ENCODE results near the gene IL6ST. TPM values are rescaled to one million over a fixed set of nuclear protein-coding genes. Genes with fewer than 3 reads are reported as not detected.

Gene IL6ST
- total and polyA plus RNA-seq, 10 of the 15 experiments (the other 5 are each of a cell fraction or from before 2014, with no cell fraction given): 1.5 to 139 (median 13.0) TPM

DNA sequence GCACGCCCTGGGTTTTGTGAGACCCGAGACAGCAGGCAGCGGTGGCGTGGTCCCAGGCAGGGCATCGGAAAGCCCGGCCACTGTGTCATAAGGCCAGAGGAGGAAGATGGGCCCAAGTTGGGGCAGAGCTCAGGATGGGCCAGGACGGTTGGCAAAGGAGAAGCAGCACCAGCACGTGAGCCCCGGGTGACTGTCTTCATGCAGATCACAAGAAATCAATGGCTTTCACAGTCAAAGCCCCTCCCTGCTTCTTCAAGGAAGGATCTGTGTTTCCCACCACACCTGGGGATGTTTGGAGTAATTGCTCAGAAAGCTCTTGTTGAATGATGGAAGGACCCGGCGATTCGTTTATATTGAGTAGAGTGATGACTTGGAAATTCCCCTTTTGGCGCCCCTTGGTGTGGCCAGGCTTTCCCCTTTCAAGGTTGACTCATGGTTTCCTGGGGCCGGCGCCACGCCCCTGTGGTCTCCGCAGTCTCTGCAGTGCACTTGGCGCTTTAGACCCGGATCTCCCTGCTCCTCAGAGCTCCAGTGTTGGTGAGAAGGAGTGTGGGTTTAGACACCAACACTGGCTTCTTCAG is 91.6 kb downstream of the IL6ST start (continued):
- TF ChIP-seq, protein P1, sequence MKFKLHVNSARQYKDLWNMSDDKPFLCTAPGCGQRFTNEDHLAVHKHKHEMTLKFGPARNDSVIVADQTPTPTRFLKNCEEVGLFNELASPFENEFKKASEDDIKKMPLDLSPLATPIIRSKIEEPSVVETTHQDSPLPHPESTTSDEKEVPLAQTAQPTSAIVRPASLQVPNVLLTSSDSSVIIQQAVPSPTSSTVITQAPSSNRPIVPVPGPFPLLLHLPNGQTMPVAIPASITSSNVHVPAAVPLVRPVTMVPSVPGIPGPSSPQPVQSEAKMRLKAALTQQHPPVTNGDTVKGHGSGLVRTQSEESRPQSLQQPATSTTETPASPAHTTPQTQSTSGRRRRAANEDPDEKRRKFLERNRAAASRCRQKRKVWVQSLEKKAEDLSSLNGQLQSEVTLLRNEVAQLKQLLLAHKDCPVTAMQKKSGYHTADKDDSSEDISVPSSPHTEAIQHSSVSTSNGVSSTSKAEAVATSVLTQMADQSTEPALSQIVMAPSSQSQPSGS (IDR thresholded peaks at IDR 0.05; ENCODE audit: low read length): peak; percentile 62; the same call in 1 of the 2 replicates
- no peak for TF ChIP-seq BMI1 (IDR thresholded peaks at IDR 0.05; ENCODE audit: borderline replicate concordance)
- TF ChIP-seq HDAC6 (IDR thresholded peaks at IDR 0.05; ENCODE audit: unreplicated experiment): no peak

DNA sequence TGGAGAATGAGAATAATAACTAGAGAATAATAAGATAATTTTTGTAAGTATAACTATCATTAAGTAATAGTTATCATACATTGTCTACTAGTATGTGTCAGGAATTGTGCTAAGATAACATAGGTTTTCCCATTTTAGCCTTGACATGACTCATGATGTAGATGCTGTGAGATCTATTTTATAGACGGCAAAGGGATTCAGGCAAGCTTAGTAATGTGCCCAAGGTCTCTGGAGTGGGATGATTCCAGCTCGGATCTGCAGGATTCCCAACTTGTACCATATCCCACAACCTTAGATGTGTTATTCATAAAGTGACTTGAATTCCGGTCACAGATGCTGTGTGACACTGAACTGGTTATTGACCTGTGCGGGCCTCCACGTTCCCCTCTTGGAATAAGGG is 92.1 kb downstream of the IL6ST start:
- intact Hi-C loops (cut with micrococcal nuclease; ENCODE audit: unreplicated experiment) (loop anchor here (5.0 to 10.0 kb wide), 4 partner anchors 130 to 728 kb away; partner anchors contain the start of genes CDC20B and PLPP1), in situ Hi-C loops (cut with MboI) (no loop called here)
- no peaks in the 10 kb centered on the region for H4K20me1 ChIP-seq (ENCODE audit: control insufficient read depth, insufficient read depth)
- peaks cover 16% of the 10 kb centered on the region for H3K4me1 ChIP-seq (ENCODE audit: control insufficient read depth, insufficient read depth, low read length)
- ChIA-PET SMC1A (ENCODE audit: uncharacterized antibody, unreplicated experiment) (interaction anchor here (1.1 to 3.0 kb wide), 4 partner anchors 8 to 34 kb away, joined by 4 to 33 read pairs (median 8); no protein-coding TSS in a partner anchor), RAD21 (ENCODE audit: unreplicated experiment) (interaction anchor here (0.9 to 3.8 kb wide), 10 partner anchors 8 to 192 kb away, joined by 3 to 24 read pairs (median 4); no protein-coding TSS in a partner anchor), POLR2A (interaction anchor here (1.2 kb wide), 1 partner anchor 9 kb away, joined by 4 read pairs; no protein-coding TSS in a partner anchor), CTCF (interaction anchor here (1.7 kb wide), 2 partner anchors 11 to 47 kb away, joined by 4 to 7 read pairs; no protein-coding TSS in a partner anchor)
- ATAC-seq (no peak), FAIRE-seq (peak; percentile 38), DNase-seq (ENCODE audit: low read depth, low spot score) (no peak)
- WGBS (ENCODE audit: insufficient coverage, insufficient replicate concordance, low lambda C conversion rate, missing lambda C conversion rate): 95% methylated on average over 5 of the region's 5 CpGs
- H3K4me3 ChIP-seq: no peak overlapping the region
- no peaks in the 10 kb centered on the region for H3K9me3 ChIP-seq (replicated peaks; ENCODE audit: control insufficient read depth, insufficient read depth, low read length)
- no TSS peak for BruUV-seq (replicated peaks)
- H3K36me3 ChIP-seq (ENCODE audit: control insufficient read depth in 2 of 2, insufficient read depth in 2 of 2, low read length in 1 of 2): no peaks in the 10 kb centered on the region
- H3K27ac ChIP-seq (ENCODE audit: control insufficient read depth, insufficient read depth): peak overlapping the region; percentile 34
- peak overlapping the region; percentile 79; the same call in 1 of the 2 replicates for H3K4me2 ChIP-seq (ENCODE audit: control insufficient read depth, insufficient read depth)
- no peaks in the 10 kb centered on the region for H3K27me3 ChIP-seq (replicated peaks in 1 of 2; ENCODE audit: control insufficient read depth in 2 of 2, insufficient read depth in 2 of 2, low read length in 1 of 2)
- no peaks in the 10 kb centered on the region for H3K79me2 ChIP-seq (ENCODE audit: control insufficient read depth, insufficient read depth, low read length)
- H3K9ac ChIP-seq (ENCODE audit: control insufficient read depth, insufficient read depth, low read length): no peak overlapping the region
- TF ChIP-seq NFXL1 (IDR thresholded peaks at IDR 0.05; ENCODE audit: borderline replicate concordance) (no peak), YBX1 (IDR thresholded peaks at IDR 0.05) (no peak), CUX1 (IDR thresholded peaks at IDR 0.05; ENCODE audit: insufficient replicate concordance, low read depth, low read length) (no peak), CREM (IDR thresholded peaks at IDR 0.05; ENCODE audit: low read depth) (no peak), CHD1 (IDR thresholded peaks at IDR 0.05; ENCODE audit: low read depth, low read length) (no peak)
- TF ChIP-seq, protein P2, sequence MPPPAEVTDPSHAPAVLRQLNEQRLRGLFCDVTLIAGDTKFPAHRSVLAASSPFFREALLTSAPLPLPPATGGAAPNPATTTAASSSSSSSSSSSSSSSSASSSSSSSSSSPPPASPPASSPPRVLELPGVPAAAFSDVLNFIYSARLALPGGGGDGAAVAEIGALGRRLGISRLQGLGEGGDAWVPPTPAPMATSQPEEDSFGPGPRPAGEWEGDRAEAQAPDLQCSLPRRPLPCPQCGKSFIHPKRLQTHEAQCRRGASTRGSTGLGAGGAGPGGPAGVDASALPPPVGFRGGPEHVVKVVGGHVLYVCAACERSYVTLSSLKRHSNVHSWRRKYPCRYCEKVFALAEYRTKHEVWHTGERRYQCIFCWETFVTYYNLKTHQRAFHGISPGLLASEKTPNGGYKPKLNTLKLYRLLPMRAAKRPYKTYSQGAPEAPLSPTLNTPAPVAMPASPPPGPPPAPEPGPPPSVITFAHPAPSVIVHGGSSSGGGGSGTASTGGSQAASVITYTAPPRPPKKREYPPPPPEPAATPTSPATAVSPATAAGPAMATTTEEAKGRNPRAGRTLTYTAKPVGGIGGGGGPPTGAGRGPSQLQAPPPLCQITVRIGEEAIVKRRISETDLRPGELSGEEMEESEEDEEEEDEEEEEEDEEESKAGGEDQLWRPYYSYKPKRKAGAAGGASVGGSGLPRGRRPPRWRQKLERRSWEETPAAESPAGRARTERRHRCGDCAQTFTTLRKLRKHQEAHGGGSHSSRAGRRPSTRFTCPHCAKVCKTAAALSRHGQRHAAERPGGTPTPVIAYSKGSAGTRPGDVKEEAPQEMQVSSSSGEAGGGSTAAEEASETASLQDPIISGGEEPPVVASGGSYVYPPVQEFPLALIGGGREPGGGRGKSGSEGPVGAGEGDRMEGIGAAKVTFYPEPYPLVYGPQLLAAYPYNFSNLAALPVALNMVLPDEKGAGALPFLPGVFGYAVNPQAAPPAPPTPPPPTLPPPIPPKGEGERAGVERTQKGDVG (CRISPR knock-in tag; IDR thresholded peaks at IDR 0.05): no peak
- no peak overlapping the region; the same call in 1 of the 2 replicates for H2AFZ ChIP-seq (ENCODE audit: control insufficient read depth, low read depth, low read length)
